Lung (tissue), 12 donors: Measurements from ENCODE around the gene SLBP. TPM values are rescaled to one million over a fixed set of nuclear protein-coding genes. Genes with fewer than 3 reads are reported as not detected.
"Not testable (repeated sequence)": the region's sequence is repeated elsewhere in the genome, so short reads cannot be mapped to it uniquely, and the experiment has no call there.

ENCODE experiments used
- ATAC-seq: fragments of 200-7000 bp; cut with Tn5 transposase; one replicate; pipeline ENCODE4 v1.9.1; 2020; ENCODE audit warnings: moderate number of reproducible peaks; ENCODE audit not compliant: insufficient read depth, low FRiP score
- DNase-seq, 3 donors: peaks; one replicate each; pipeline ENCODE4 v3.0.0-alpha.2; 2013 to 2017
- H3K27ac ChIP-seq, 2 donors: one replicate each; pipeline ENCODE4 v1.5.1; 2013; ENCODE audit warnings: mild to moderate bottlenecking in 2 of 2, moderate library complexity in 2 of 2, control low read depth in 1 of 2, inconsistent platforms in 1 of 2, low read depth in 1 of 2, low read length in 1 of 2
- H3K27me3 ChIP-seq, 3 donors: one replicate each; pipeline ENCODE4 v1.5.1; 2013; ENCODE audit warnings: low read length in 2 of 3; ENCODE audit not compliant: control insufficient read depth in 3 of 3, insufficient read depth in 3 of 3
- H3K36me3 ChIP-seq, 4 donors: one replicate each; pipeline ENCODE4 v1.5.1; 2013; ENCODE audit warnings: low read length in 4 of 4, mild to moderate bottlenecking in 1 of 4, moderate library complexity in 1 of 4; ENCODE audit not compliant: control insufficient read depth in 4 of 4, insufficient read depth in 4 of 4
- H3K4me1 ChIP-seq, 5 donors: one replicate each; pipeline ENCODE4 v1.5.1; 2013; ENCODE audit warnings: low read length in 5 of 5, mild to moderate bottlenecking in 2 of 5, moderate library complexity in 1 of 5; ENCODE audit not compliant: control insufficient read depth in 5 of 5, insufficient read depth in 5 of 5
- H3K4me3 ChIP-seq: one replicate; pipeline ENCODE4 v1.5.1; 2013; ENCODE audit warnings: mild to moderate bottlenecking, control low read depth, moderate library complexity
- H3K9ac ChIP-seq, 2 donors: one replicate each; pipeline ENCODE4 v1.5.1; 2013; ENCODE audit warnings: low read length in 2 of 2, control low read depth in 1 of 2; ENCODE audit not compliant: insufficient read depth in 1 of 2
- H3K9me3 ChIP-seq, 4 donors: one replicate each; pipeline ENCODE4 v1.5.1; 2013; ENCODE audit warnings: low read length in 3 of 4, mild to moderate bottlenecking in 1 of 4, moderate library complexity in 1 of 4; ENCODE audit not compliant: control insufficient read depth in 4 of 4, insufficient read depth in 3 of 4
- CTCF ChIP-seq: IDR thresholded peaks from 2 replicates; pipeline ENCODE4 v1.5.1; 2012; ENCODE audit warnings: mild to moderate bottlenecking; ENCODE audit errors: control extremely low read depth, extremely low read depth
- WGBS, 2 donors: extraction: QIAGEN DNeasy Blood & Tissue Kit; methylation state at CpG; one replicate each; pipeline ENCODE4 v1.1.7; 2013; 5-methylcytosine and 5-hydroxymethylcytosine counted together
- polyA plus RNA-seq, 2 donors: library from polyadenylated mRNA; stranded (reverse); fragments of 200-250 nt; gene quantifications; one replicate each; pipeline ENCODE4 v1.2.1, GENCODE V29; 2013
- total RNA-seq, 2 donors: library from RNA; depleted of rRNA in 1 of 2; stranded (reverse); fragments of >200 nt in 1 of 2; gene quantifications; one replicate each; pipeline ENCODE4 v1.2.1, GENCODE V29; 2014 to 2021
- donor health status: control.
- donor health status: control.
- donor health status: Bipolar disorder and iron deficiency.
- donor health status: healthy.
- donor health status: DM: yes; HTN: yes; CAD: no.

SLBP gene
- total and polyA plus RNA-seq, 4 donors = 34.9 to 43.2 (median 34.9) TPM

- 84 to 89% methylated on average over 20 of the region's 20 CpGs for WGBS, 2 donors
- no peaks in the 10 kb centered on the region for H3K27me3 ChIP-seq
- no peak overlapping the region for H3K27ac ChIP-seq
- H3K9me3 ChIP-seq = no peaks in the 10 kb centered on the region
- TF ChIP-seq CTCF = no peak
- H3K36me3 ChIP-seq = no peaks in the 10 kb centered on the region
- ATAC-seq (no peak), DNase-seq (no peak)
- H3K4me3 ChIP-seq = no peak overlapping the region
- H3K4me1 ChIP-seq = no peaks in the 10 kb centered on the region
- no peak overlapping the region for H3K9ac ChIP-seq
These were observed 38.4 kb downstream of the SLBP start for GRCh38 chr4:1673671-1674070.

- H3K36me3 ChIP-seq, H3K4me3 ChIP-seq, H3K9me3 ChIP-seq, H3K27me3 ChIP-seq, DNase-seq, H3K9ac ChIP-seq, H3K27ac ChIP-seq, H3K4me1 ChIP-seq, ATAC-seq: not testable (repeated sequence)
- 93 to 94% methylated on average over 20 of the region's 20 CpGs for WGBS, 2 donors
These were observed 41.1 kb downstream of the SLBP start for GRCh38 chr4:1671011-1671410.

- H3K9me3 ChIP-seq = no peaks in the 10 kb centered on the region
- ATAC-seq (no peak), DNase-seq (no peak)
- TF ChIP-seq CTCF = no peak
- no peak overlapping the region for H3K4me3 ChIP-seq
- H3K27me3 ChIP-seq = no peaks in the 10 kb centered on the region
- no peak overlapping the region for H3K9ac ChIP-seq
- H3K36me3 ChIP-seq = peaks cover 0 to 2% (median 0%) of the 10 kb centered on the region in 4 donors
- no peaks in the 10 kb centered on the region for H3K4me1 ChIP-seq
- 90 to 94% methylated on average over 11 of the region's 11 CpGs for WGBS, 2 donors
- no peak overlapping the region for H3K27ac ChIP-seq
These were observed 41.8 kb downstream of the SLBP start for GRCh38 chr4:1670279-1670678.

- no peak for DNase-seq
- no peak overlapping the region for H3K9ac ChIP-seq
- no peak for TF ChIP-seq CTCF
These were observed 42.3 kb downstream of the SLBP start for GRCh38 chr4:1669850-1670249.

More at GRCh38 chr4:1669850-1670249, 42.3 kb downstream of the SLBP start:
- Histone ChIP-seq H3K36me3 (peaks cover 0 to 2% (median 0%) of the 10 kb centered on the region in 4 donors), H3K27me3 (no peaks in the 10 kb centered on the region), H3K4me1 (no peaks in the 10 kb centered on the region), H3K4me3 (no peak overlapping the region), H3K27ac (no peak overlapping the region), H3K9me3 (no peaks in the 10 kb centered on the region)
- WGBS, 2 donors = 92 to 96% methylated on average over 21 of the region's 21 CpGs
- ATAC-seq = no peak
